Sigmoid colon (tissue), 4 donors: ENCODE data around the gene SLC48A1.

Source experiments
- EP300 ChIP-seq, 4 donors: sonication (generic); formaldehyde crosslinking; IDR thresholded peaks; one replicate each; pipeline ENCODE4 v1.6.1; 2017; ENCODE audit warnings: antibody characterized with exemption in 4 of 4
- POLR2A ChIP-seq, 2 donors: fragments of 450-650 bp; IDR thresholded peaks; one replicate each; pipeline ENCODE4 v1.6.1; 2016; ENCODE audit warnings: antibody characterized with exemption in 2 of 2, mild to moderate bottlenecking in 2 of 2, moderate library complexity in 2 of 2
- POLR2AphosphoS5 ChIP-seq, 4 donors: sonication (generic); formaldehyde crosslinking; IDR thresholded peaks; one replicate each; pipeline ENCODE4 v1.6.1; 2017; ENCODE audit warnings: antibody characterized with exemption in 4 of 4
- TF ChIP-seq, protein P1 (sequence below), 4 experiments: fragments of 450-650 bp in 3 of 4; fragments of 200-600 bp in 1 of 4; IDR thresholded peaks; one replicate each; pipeline ENCODE4 v1.5.1; 2016 to 2019; ENCODE audit warnings: antibody characterized with exemption in 4 of 4, mild to moderate bottlenecking in 3 of 4, moderate library complexity in 2 of 4

DNA sequence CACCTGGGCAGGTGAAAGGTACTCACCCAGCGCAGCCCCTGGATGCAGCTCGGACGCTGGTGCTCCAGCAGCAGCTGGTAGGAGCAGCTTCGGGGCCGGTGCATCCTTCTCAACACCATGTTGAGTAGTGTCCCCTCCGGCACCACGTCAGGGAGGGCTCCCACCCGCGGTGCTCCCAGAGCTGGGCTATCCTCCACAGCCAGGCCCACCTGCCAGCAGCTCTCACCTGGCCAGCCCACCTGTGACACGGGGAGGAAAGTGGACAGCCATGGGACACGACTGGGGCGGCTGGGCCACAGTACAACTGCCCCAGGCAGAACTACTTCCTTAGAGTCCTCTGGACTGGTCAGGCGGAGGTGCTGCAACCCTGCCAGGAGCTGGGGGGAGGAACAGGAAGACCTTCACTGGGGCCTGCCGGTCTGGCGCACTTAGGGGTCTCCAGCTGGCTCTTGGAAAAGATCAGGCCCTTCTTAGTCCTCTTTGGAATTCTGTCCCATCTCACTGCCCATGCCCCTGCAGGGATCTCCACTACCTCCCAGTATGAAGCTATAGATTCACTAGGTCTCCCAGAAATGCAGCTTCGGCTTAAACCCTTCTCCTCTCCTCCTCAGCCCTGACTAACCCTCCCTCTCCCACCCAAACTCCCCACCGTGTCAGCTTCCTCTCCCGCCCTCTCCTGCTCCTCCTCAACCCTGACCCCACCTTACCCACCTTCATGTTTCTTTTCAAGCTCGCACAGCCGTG lies 15.0 kb upstream of the SLC48A1 start:
- TF ChIP-seq, protein P1, sequence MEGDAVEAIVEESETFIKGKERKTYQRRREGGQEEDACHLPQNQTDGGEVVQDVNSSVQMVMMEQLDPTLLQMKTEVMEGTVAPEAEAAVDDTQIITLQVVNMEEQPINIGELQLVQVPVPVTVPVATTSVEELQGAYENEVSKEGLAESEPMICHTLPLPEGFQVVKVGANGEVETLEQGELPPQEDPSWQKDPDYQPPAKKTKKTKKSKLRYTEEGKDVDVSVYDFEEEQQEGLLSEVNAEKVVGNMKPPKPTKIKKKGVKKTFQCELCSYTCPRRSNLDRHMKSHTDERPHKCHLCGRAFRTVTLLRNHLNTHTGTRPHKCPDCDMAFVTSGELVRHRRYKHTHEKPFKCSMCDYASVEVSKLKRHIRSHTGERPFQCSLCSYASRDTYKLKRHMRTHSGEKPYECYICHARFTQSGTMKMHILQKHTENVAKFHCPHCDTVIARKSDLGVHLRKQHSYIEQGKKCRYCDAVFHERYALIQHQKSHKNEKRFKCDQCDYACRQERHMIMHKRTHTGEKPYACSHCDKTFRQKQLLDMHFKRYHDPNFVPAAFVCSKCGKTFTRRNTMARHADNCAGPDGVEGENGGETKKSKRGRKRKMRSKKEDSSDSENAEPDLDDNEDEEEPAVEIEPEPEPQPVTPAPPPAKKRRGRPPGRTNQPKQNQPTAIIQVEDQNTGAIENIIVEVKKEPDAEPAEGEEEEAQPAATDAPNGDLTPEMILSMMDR (IDR thresholded peaks at IDR 0.05): no peak
- TF ChIP-seq EP300 (IDR thresholded peaks at IDR 0.05): no peak
- no peak for TF ChIP-seq POLR2A (IDR thresholded peaks at IDR 0.05)
- no peak for TF ChIP-seq POLR2AphosphoS5 (IDR thresholded peaks at IDR 0.05)
